IPS-11a (cell line): ENCODE measurements around the gene ZNF506.
"Not testable (repeated sequence)": the region's sequence is repeated elsewhere in the genome, so short reads cannot be mapped to it uniquely, and the experiment has no call there.

Experiments
- H3K4me3 ChIP-seq: one replicate; pipeline ENCODE4 v1.5.1; 2013; ENCODE audit warnings: low read depth, low read length, control low read depth

Gene ZNF506

DNA sequence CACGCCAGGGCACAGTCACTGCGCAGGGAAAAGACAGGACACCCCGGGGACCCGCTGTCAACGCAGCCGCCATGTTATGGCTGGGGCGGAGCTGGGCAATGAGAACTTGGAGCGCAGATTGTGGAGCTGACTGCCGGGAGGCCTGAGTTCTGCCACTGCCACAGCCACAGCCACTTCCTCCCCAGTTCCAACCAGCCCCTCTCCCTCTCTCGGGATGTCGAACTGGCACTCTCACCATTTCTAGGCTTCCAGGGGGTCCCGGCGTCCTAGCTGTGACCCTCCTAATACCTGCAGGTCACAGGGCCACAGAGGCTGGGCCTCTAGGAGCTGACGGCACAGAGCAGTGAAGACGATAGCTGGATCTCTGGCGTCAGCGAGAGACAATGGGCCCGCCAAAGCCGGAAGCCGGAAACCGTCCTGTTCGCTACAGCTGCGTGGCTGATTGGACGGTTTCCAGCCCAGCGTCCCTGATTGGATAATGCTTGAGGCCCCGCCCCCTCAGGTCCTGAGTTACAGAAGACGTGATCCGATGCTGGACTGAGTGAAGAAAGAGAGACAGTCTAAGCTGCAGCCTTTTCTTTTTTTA lies at the start of gene ZNF506:
Gene ZNF506 (minus strand): TSS at position 385 of the 586 bp plus-strand sequence. CDS start 147 bp downstream, at position 238.
- H3K4me3 ChIP-seq: peak within 1 kb of the TSS; percentile 55

DNA sequence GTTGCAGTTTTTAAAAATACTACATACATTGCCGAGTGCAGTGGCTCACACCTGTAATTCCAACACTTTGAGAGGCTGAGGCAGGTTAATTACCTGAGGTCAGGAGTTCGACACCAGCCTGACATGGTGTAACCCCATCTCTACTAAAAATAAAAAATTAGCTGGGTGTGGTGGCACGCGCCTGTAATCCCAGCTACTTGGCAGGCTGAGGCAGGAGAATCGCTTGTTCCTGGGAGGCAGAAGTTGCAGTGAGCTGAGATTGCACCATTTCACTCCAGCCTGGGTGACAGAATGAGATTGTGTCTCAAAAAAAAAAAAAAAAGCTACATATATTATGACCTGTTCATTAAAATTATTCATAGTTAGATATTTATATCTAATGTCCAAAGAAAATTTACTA lies 48.5 kb upstream of the ZNF506 start:
- H3K4me3 ChIP-seq: not testable (repeated sequence)

DNA sequence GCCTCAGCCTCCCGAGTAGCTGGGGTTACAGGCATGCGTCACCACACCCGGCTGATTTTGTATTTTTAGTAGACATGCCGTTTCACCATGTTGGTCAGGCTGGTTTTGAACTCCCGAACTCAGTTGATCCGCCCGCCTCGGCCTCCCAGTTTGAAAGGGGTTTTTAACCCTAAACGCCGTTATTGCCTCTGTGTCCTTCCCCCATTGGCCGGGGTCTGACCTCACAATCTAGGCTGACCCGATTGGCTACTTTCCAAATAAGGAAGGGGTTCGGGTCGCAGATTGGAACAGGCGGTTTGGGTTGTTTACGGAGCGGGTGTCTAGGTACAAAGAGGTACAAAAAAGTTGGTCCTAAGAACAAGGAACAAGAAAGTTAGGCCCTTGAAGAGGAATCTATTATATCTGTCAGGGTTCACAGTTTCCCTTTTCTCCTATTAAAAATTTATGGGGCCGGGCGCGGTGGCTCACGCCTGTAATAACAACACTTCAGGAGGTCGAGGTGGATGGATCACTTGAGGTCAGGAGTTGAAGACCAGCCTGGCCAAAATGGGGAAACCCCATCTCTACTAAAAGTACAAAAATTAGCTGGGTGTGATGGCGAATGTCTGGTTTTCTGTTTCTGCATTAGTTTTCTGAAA lies 45.2 kb upstream of the ZNF506 start:
- H3K4me3 ChIP-seq: peak overlapping the region; percentile 95

DNA sequence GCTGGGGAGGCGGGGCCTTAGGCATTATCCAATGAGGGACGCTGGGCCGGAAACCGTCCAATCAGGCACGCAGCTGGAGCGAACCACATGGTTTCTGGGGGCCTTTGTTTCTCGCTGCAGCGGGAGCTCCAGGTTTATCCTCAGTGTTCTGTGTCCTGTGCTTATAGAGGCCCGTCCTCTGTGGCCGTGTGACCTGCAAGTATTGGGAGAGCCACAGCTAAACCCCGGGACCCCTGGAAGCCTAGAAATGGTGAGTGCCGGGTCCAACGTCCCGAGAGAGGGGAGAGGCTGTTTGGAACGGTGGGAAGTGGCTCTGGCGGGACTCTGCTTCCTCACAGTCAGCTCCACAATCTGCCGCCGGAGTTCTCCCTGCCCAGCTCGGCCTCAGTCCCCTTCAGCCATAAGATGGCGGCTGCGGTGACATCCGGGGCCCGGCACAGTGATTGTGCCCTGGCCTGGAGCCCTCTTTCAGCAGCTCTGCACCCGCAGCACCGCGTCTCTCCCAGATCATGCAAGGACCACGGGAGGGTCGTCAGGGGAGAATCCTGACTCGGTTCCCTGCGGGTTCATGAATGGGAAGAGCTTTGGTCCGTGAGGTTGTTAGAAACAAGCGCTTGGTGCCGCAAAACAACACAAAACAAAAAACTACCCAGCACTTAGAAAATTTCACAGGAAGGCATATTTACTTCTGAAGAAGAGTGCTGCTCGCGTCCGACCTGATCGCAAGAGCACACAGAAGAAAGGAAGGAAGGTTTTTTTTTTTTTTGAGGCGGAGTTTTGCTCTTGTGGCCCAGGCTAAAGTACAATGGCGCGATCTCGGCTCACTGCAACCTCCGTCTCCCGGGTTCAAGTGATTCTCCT lies 44.4 kb upstream of the ZNF506 start, which contains the start of gene ZNF253:
Gene ZNF253 (plus strand): TSS at position 133 of the 861 bp plus-strand sequence. CDS start 115 bp downstream, at position 248.
- H3K4me3 ChIP-seq: peak within 1 kb of the TSS; percentile 95

DNA sequence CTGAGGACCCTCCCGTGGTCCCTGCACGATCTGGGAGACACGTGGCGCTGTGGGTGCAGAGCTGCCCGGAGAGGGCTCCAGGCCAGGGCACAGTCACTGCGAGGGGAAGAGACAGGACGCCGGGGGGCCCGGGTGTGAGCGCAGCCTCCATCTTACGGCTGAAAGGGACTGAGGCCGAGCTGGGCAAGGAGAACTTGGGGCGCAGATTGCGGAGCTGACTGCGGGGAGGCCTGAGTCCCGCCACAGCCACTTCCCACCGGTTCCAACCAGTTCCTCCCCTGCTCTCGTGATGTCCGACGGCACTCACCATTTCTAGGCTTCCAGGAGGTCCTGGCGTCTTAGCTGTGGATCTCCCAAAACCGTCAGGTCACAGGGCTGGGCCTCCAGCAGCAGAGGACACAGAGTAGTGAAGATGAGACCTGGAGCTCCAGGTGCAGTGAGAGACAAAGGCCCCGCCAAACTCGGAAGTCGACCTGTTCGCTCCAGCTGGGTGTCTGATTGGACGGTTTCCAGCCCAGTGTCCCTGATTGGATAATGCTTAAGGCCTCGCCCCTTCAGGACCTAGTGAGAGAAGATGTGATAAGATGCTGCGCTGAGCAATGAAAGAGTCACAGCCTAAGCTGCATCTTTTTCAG lies 39.3 kb upstream of the ZNF506 start:
- peak overlapping the region; percentile 24 for H3K4me3 ChIP-seq

DNA sequence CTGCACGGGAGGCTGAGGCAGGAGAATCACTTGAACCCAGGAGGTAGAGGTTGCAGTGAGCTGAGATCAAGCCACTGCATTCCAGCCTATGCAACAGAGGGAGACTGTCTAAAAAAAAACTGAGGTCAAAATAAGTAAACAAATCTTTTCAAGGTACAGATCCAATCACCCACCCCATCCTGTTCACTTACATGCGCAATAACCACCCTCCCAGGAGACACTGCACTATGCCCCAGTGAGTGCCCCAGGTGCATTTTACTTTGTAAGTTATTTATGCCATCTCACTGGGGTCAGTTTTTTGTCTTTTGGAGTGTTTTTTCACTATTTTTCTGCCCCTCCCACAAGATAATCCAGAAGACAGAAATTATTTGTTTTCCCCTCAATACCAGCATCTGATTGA lies 37.2 kb upstream of the ZNF506 start:
- H3K4me3 ChIP-seq: no peak overlapping the region

DNA sequence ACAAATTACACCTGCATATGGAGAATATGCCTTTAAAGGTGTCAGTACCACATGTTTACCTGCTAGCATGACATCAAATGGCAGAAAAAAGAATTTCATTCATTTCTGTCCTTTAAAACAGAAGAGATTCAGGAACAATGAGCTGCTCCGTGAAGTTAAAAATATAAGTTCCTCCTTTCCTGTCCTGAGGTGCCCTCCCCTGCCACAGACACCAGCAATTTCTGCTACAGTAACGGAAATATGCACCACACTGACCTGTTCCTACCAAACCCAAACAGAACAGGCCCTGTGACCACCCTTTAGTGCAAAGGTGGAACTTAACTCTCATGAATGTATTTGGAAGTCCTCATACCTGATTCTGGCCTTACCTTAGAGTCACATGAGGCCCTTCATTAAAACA lies 30.2 kb upstream of the ZNF506 start:
- not testable (repeated sequence) for H3K4me3 ChIP-seq

DNA sequence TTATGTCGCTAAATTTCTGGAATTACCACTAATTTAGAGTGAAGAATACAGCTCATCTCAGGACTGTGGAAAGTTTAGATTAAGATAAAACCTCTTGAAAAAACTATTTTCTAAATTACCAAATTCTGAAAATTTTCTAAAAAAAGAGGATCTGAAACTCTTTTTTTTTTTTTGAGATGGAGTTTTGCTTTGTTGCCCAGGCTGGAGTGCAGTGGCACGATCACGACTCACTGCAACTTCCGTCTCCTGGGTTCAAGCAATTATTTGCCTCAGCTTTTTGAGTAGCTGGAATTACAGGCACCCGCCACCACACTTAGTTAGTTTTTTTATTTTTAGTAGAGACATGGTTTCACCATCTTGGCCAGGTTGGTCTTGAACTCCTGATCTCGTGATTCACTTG lies 27.5 kb upstream of the ZNF506 start:
- H3K4me3 ChIP-seq: no peak overlapping the region

DNA sequence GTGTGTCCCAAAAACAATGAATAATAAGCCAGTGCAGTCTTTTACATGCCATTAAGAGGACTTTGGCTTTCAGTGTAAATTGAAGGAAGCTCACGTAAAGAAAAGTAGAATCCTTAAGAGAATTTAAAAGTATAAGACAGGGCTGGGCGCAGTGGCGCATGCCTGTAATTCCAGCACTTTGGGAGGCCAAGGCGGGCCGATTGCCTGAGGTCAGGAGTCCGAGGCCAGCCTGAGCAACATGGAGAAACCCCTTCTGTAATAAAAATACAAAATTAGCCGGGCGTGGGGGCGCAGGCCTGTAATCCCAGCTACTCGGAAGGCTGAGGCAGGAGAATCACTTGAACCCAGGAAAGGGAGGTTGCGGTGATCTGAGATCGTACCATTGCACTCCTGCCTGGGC lies 26.2 kb upstream of the ZNF506 start:
- H3K4me3 ChIP-seq: no peak overlapping the region

DNA sequence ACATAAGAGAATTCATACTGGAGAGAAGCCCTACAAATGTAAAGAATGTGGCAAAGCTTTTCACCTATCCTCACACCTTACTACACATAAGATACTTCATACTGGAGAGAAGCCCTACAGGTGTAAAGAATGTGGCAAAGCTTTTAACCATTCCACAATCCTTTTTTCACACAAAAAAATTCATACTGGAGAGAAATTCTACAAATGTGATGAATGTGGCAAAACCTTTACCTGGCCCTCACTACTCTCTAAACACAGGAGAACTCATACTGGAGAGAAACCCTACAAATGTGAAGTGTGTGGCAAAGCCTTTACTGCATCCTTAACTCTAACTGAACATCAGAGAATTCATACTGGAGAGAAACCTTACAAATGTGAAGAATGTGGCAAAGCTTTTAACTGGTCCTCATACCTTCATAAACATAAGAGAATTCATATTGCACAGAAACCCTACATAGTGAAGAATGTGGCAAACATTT lies 14.0 kb upstream of the ZNF506 start:
- no peak overlapping the region for H3K4me3 ChIP-seq

DNA sequence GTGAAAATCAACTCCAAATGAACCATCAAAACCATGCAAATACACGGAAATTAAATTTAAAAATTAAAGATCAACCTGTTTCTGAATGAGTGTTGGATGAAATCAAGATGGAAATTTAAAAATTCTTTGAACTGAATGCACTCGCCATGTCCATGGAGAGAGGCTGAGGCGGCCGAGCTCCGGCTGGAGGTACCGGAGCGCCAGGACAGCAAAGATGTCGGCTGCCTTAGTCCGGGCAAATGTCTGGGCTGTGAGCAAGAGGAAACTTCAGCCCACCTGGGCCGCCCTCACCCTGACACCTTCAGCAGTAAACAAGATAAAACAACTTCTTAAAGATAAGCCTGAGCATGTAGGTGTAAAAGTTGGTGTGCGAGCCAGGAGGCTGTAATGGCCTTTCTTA lies 5.3 kb upstream of the ZNF506 start:
- H3K4me3 ChIP-seq: no peak overlapping the region

DNA sequence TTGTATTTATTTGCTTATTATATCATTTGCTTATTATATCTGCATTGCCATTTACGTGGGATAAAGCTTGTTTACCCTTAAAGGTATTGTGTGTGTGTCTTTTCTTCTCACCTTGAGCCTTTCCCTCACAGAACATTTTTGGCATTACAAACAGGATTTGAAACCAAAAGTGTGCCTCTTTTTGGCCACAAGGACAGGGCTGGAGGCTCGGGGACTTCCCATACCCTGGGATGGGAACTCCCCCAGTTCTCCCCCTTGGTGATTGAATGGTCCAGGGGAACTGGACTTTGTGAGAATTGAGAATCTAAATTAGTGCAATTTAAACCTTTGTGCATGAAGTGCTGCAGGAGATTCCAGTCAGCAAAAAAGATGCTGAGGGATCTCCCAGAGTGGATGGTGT lies 2.4 kb upstream of the ZNF506 start:
- H3K4me3 ChIP-seq: no peak overlapping the region

DNA sequence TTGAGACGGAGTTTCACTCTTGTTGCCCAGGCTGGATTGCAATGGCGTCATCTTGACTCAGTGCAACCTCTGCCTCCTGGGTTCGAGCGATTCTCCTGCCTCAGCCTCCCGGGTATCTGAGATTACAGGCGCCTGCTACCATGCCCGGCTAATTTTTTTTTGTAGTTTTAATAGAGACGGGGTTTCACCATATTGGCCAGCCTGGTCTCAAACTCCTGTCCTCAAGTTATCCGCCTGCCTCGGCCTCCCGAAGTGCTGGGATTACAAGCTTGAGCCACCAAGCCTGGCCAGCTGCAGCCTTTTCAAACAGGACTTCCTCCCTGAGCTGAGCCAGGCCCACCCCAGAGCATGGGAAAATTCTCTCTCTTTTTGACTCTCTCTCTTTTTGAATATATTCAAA lies 426 bp upstream of the ZNF506 start:
- H3K4me3 ChIP-seq: not testable (repeated sequence)

DNA sequence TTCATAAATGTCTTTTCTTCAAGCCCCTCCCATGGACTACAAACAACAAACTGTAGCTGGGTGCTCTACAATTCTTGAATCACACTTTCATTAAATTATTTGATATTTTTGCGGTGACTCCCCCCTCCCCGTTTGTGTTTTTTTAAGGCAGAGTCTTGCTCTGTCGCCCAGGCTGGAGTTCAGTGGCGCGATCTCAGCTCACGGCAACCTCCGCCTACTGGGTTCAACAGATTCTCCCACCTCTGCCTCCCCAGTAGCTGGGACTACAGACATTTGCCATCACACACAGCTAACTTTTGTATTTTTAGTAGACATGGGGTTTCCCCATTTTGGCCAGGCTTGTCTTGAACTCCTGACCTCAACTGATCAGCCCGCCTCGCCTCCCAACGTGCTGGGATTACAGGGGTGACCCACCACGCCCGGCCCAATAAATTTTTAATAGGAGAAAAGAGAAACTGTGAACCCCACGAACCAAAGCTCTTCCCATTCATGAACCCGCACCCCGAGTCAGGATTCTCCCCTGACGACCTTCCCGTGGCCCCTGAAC lies 703 bp downstream of the ZNF506 start:
- H3K4me3 ChIP-seq: peak overlapping the region; percentile 55

DNA sequence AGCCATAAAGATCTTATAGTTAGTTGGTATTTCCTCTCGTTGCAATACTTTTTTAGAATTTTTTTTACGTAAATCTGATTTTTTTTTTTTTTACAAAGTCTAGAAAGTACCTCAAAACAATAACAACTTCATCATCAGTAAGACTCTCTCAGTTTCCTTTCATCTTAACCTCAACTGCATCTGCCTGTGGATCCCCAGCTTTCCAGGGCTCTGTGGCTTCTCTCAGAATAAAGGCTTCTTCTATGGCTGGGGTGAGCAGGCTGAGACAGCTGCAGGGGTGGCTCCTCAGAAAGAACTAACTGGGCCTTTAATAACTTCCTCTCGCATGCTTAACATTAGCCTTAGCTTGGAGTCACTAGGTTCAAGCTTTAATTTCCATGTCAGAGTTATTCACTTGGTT lies 4.2 kb downstream of the ZNF506 start:
- H3K4me3 ChIP-seq: no peak overlapping the region

DNA sequence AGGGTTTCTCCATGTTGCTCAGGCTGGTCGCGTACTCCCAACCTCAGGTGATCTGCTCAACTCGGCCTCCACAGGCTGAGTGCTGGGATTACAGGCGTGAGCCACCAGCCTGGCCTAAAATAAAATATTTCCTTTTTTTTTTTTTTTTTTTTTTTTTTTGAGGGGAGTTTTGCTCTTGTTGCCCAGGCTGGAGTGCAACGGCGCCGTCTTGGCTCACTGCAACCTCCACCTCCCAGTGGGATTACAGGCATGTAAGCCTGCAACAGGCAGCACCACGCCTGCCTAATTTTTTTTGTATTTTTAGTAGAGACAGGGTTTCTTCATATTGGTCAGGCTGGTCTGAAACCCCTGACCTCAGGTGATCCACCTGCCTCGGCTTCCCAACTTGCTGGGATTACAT lies 4.9 kb downstream of the ZNF506 start:
- H3K4me3 ChIP-seq: no peak overlapping the region

DNA sequence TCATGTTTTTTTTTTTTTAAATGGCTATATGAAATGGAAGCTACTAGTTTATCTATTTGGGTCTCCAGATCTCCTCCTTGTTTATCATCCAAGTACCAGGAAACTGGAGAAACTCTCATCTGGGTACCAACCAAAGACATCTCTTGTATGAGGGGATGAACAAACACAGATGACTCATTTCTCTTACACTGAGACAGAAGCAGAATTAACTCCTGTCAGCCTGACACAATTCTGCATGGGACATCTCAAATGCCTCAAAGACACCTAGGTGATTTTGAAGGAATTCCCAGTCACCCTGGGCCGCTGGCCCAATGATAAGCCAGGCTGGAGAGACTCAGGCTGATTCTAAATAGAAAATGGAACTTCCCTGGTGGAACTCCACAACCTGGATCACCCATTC lies 9.6 kb downstream of the ZNF506 start:
- not testable (repeated sequence) for H3K4me3 ChIP-seq

DNA sequence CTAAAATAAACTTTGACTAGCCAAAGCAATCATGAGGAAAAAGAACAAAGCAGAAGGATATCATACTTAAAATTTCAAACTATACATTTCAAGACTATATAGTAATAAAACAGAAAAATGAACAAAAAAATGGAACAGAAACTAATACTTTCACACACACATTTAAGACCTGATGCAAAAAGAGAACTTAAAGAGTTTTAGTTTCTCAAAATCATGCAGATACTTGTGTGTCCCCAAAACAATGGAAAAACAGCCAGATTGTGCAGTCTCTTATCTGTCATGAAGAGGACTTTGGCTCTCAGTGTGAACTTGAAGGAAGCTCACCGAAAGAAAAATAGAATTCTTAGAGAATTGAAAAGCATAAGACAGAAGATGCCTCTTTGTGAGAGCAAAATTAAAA lies 16.1 kb downstream of the ZNF506 start:
- no peak overlapping the region for H3K4me3 ChIP-seq

DNA sequence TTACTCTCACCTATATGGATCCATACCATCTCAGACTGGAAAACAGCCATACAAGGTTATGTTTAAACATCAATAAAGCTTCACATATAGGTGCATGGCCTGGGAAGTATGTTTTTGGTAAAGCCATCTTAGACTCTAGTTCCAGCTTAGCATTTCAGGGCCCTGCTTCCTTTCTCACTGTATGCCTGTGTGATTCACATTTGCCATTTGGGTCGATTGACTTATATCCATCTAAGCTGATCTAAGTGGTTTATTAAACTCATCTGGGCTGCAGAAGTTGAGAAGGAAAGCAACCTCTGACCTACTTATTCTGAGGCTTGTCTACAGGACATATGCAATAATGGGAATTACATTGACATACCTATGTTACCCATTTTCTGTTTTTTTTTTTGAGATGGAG lies 33.5 kb downstream of the ZNF506 start:
- no peak overlapping the region for H3K4me3 ChIP-seq

DNA sequence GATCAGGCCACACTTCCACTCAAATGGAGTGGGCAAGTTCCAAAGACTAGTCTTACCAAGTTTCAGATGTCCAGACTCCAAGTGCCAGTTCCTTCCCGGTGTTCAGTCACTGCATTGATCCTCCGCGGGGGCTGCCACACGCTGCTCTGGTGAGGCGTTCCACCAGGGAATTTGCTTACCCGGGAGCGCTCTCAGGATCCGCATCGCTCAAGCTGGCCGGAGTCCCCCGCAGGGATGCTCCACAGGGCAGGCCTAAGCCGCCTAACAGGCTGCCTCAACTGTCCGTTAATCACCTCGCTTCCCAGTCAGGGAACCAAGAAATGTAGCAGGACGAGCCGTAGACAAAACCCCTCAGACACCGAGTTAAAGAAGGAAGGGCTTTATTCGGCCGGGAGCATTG lies 36.1 kb downstream of the ZNF506 start:
- not testable (repeated sequence) for H3K4me3 ChIP-seq

DNA sequence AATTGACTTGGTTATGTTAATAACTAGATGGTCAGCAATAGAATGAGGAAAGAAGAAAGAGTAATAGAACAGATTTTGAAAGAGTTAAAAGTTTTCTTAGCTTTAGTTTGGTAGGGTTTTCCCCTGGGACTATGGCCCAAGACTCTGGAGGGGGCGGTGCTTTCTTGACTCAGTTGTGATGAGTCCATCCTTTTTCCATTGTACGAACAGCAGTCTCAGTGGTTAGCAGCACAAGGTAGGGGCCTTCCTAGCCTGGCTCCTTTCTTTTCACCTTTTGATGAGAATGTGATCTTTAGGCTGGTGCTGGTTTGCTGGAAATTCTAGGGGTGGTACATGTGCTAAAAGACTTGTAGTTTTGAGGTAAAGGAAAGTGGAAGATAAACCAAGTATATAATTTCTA lies 38.8 kb downstream of the ZNF506 start:
- H3K4me3 ChIP-seq: no peak overlapping the region
